Choroid plexus epithelial cell (primary cell): ENCODE results near the gene SCAF1.

ENCODE experiments used
- DNase-seq: peaks from one replicate; pipeline ENCODE4 v3.0.0-alpha.2; 2010; ENCODE audit warnings: low read depth
- H3K4me3 ChIP-seq: 2 replicates; pipeline ENCODE4 v1.5.1; 2011; ENCODE audit warnings: low read depth, mild to moderate bottlenecking, control low read depth, low read length, moderate library complexity
- CTCF ChIP-seq: conservative IDR thresholded peaks from 2 replicates; pipeline ENCODE4 v1.5.1; 2011; ENCODE audit warnings: low read depth, mild to moderate bottlenecking, control low read depth, inconsistent platforms, low read length, moderate library complexity

The SCAF1 gene

GRCh38 chr19:49688531-49689132 lies 46.6 kb downstream of the SCAF1 start:
- H3K4me3 ChIP-seq: no peak overlapping the region

GRCh38 chr19:49689133-49690078 lies 47.4 kb downstream of the SCAF1 start, which contains the start of gene ADM5:
ADM5 (plus strand) TSS chr19:49689594; CDS start chr19:49689838, 244 bp downstream.
- DNase-seq: no peak
- peak within 1 kb of the TSS; percentile 50 for H3K4me3 ChIP-seq
- TF ChIP-seq CTCF: peak; percentile 66

More at GRCh38 chr19:49688531-49689132, 46.6 kb downstream of the SCAF1 start:
- no peak for DNase-seq
- no peak for TF ChIP-seq CTCF

GRCh38 chr19:49690079-49690655 lies 48.2 kb downstream of the SCAF1 start:
- no peak for TF ChIP-seq CTCF
- DNase-seq: no peak
- peak overlapping the region; percentile 50 for H3K4me3 ChIP-seq

- no peak for TF ChIP-seq CTCF
- peak within 1 kb of the TSS; percentile 50 for H3K4me3 ChIP-seq
- DNase-seq: peak; percentile 71
Observed at GRCh38 chr19:49690656-49691242, 48.7 kb downstream of the SCAF1 start, which contains the start of gene CPT1C. CPT1C (plus strand) TSS chr19:49691116; CDS start chr19:49692253, 1,137 bp downstream.

- peak overlapping the region; percentile 50 for H3K4me3 ChIP-seq
- DNase-seq: peak; percentile 68
- TF ChIP-seq CTCF: no peak
Observed at GRCh38 chr19:49691243-49692146, 49.5 kb downstream of the SCAF1 start.

- H3K4me3 ChIP-seq: no peak overlapping the region
- DNase-seq: no peak
- TF ChIP-seq CTCF: no peak
Observed at GRCh38 chr19:49692147-49692506, 50.1 kb downstream of the SCAF1 start.
